ENCODE data around the gene EXOC6B. TPM values are rescaled to one million over a fixed set of nuclear protein-coding genes. Genes with fewer than 3 reads are reported as not detected.

Gene EXOC6B
- total RNA-seq, 4 donors from 2014 or later = 21.0 to 57.7 (median 36.1) TPM

GRCh38 chr2:72627083-72627482, 198.8 kb downstream of the EXOC6B start:
- no peaks in the 10 kb centered on the region for H3K36me3 ChIP-seq
- 75 to 89% methylated on average over 1 of the region's 1 CpG for WGBS, 2 donors
- intact Hi-C loops (cut with DNase I) = no loop called here
- H3K4me1 ChIP-seq = peaks cover 0 to 15% (median 0%) of the 10 kb centered on the region in 3 donors
- TF ChIP-seq CTCF (IDR thresholded peaks at IDR 0.05) = no peak
- no peak overlapping the region for H3K4me3 ChIP-seq
- no peak for DNase-seq
- H3K27ac ChIP-seq = no peak overlapping the region
- H3K27me3 ChIP-seq = no peaks in the 10 kb centered on the region
- H3K9me3 ChIP-seq = no peaks in the 10 kb centered on the region

GRCh38 chr2:72625366-72625765, 200.5 kb downstream of the EXOC6B start:
- no peak overlapping the region for H3K27ac ChIP-seq
- no peaks in the 10 kb centered on the region for H3K36me3 ChIP-seq
- H3K27me3 ChIP-seq = no peaks in the 10 kb centered on the region
- peaks cover 0 to 8% (median 0%) of the 10 kb centered on the region in 3 donors for H3K4me1 ChIP-seq
- TF ChIP-seq CTCF (IDR thresholded peaks at IDR 0.05) = no peak
- no peak for TF ChIP-seq POLR2A (IDR thresholded peaks at IDR 0.05)
- no peaks in the 10 kb centered on the region for H3K9me3 ChIP-seq
- 25 to 47% methylated on average over 1 of the region's 1 CpG for WGBS, 2 donors
- intact Hi-C loops (cut with DNase I) = no loop called here
- DNase-seq = no peak
- H3K4me3 ChIP-seq = no peak overlapping the region

- Histone ChIP-seq H3K4me3 (no peak overlapping the region), H3K27ac (no peak overlapping the region), H3K36me3 (no peaks in the 10 kb centered on the region), H3K9me3 (no peaks in the 10 kb centered on the region), H3K4me1 (no peaks in the 10 kb centered on the region), H3K27me3 (no peaks in the 10 kb centered on the region)
- no peak for DNase-seq
- intact Hi-C loops (cut with DNase I) = no loop called here
- TF ChIP-seq POLR2A (IDR thresholded peaks at IDR 0.05) (no peak), CTCF (IDR thresholded peaks at IDR 0.05) (no peak)
Observed at GRCh38 chr2:72623481-72623880, 202.4 kb downstream of the EXOC6B start.

GRCh38 chr2:72619626-72620025, 206.2 kb downstream of the EXOC6B start:
- no peaks in the 10 kb centered on the region for H3K27me3 ChIP-seq
- 62 to 75% methylated on average over 1 of the region's 3 CpGs for WGBS, 2 donors
- no peak overlapping the region for H3K27ac ChIP-seq
- peaks cover 0 to 7% (median 0%) of the 10 kb centered on the region in 3 donors for H3K36me3 ChIP-seq
- intact Hi-C loops (cut with DNase I) = no loop called here
- no peak overlapping the region for H3K4me3 ChIP-seq
- no peak for DNase-seq
- H3K9me3 ChIP-seq = peaks cover 0 to 12% (median 0%) of the 10 kb centered on the region in 3 donors
- TF ChIP-seq POLR2A (IDR thresholded peaks at IDR 0.05) (no peak), CTCF (IDR thresholded peaks at IDR 0.05) (no peak)
- no peaks in the 10 kb centered on the region for H3K4me1 ChIP-seq

GRCh38 chr2:72613931-72614330, 211.9 kb downstream of the EXOC6B start:
- no peaks in the 10 kb centered on the region for H3K27me3 ChIP-seq
- no peak overlapping the region for H3K4me3 ChIP-seq
- peaks cover 0 to 11% (median 0%) of the 10 kb centered on the region in 3 donors for H3K4me1 ChIP-seq
- peaks cover 0 to 12% (median 0%) of the 10 kb centered on the region in 3 donors for H3K9me3 ChIP-seq
- intact Hi-C loops (cut with DNase I) = no loop called here
- peaks cover 0 to 7% (median 0%) of the 10 kb centered on the region in 3 donors for H3K36me3 ChIP-seq
- no peak overlapping the region for H3K27ac ChIP-seq
- WGBS, 2 donors = 59 to 77% methylated on average over 3 of the region's 3 CpGs
- no peak for DNase-seq
- TF ChIP-seq CTCF (IDR thresholded peaks at IDR 0.05) = no peak
- no peak for TF ChIP-seq POLR2A (IDR thresholded peaks at IDR 0.05)

Measured in esophagus squamous epithelium (tissue), 5 donors.